T-helper 1 cell treated with Interleukin-12 subunit alpha and Interleukin-12 subunit beta and Interleukin-4 antibody, amounts not matched to agents 30 μg/mL and 1 μg/mL, for 36 hours (primary cell): Measurements from ENCODE around the gene IVNS1ABP.

Source experiments
- H3K27ac Mint-ChIP-seq: one replicate; pipeline ENCODE4 v1.8.0; 2021; ENCODE audit warnings: mild to moderate bottlenecking, mixed read lengths
- H3K27me3 Mint-ChIP-seq: one replicate; pipeline ENCODE4 v1.8.0; 2021; ENCODE audit warnings: low read depth, mixed read lengths
- H3K36me3 Mint-ChIP-seq: one replicate; pipeline ENCODE4 v1.8.0; 2021; ENCODE audit warnings: low read depth, mixed read lengths
- H3K4me1 Mint-ChIP-seq: one replicate; pipeline ENCODE4 v1.8.0; 2021; ENCODE audit warnings: low read depth, mixed read lengths
- H3K4me3 Mint-ChIP-seq: one replicate; pipeline ENCODE4 v1.8.0; 2021; ENCODE audit warnings: mild to moderate bottlenecking, moderate library complexity, mixed read lengths
- H3K9me3 Mint-ChIP-seq: one replicate; pipeline ENCODE4 v1.8.0; 2021; ENCODE audit warnings: mixed read lengths

IVNS1ABP gene

GRCh38 chr1:185293967-185294542 lies 23.0 kb downstream of the IVNS1ABP start:
- H3K4me3 Mint-ChIP-seq, result no peak overlapping the region
- H3K4me1 Mint-ChIP-seq, result peaks cover 14% of the 10 kb centered on the region
- H3K27me3 Mint-ChIP-seq, result no peaks in the 10 kb centered on the region
- H3K27ac Mint-ChIP-seq, result peak overlapping the region; percentile 15
- H3K36me3 Mint-ChIP-seq, result peaks cover 63% of the 10 kb centered on the region
- peaks cover 5% of the 10 kb centered on the region for H3K9me3 Mint-ChIP-seq

DNA sequence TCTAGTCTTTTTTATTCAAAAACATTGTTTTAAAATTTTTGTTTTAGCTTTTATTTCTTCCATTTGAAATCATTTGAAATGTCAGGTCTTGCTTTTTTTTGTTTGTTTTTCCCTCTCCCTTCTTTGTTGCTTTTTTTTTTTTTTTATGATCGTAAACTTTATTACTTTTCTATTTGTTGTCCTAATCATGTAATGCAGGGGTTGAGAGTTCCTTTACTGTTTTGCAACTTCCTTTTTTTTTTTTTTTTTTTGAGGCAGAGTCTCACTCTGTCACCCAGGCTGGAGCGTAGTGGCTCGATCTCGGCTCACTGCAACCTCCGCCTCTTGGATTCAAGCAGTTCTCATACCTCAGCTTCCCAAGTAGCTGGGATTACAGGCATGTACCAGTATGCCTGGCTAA lies 24.8 kb downstream of the IVNS1ABP start:
- Mint-ChIP-seq H3K27ac (peak overlapping the region; percentile 49), H3K4me1 (peaks cover 10% of the 10 kb centered on the region), H3K27me3 (no peaks in the 10 kb centered on the region), H3K9me3 (peaks cover 5% of the 10 kb centered on the region), H3K36me3 (peaks cover 60% of the 10 kb centered on the region), H3K4me3 (no peak overlapping the region)

GRCh38 chr1:185291652-185292051 lies 25.4 kb downstream of the IVNS1ABP start:
- peaks cover 60% of the 10 kb centered on the region for H3K36me3 Mint-ChIP-seq
- peaks cover 5% of the 10 kb centered on the region for H3K9me3 Mint-ChIP-seq
- peaks cover 10% of the 10 kb centered on the region for H3K4me1 Mint-ChIP-seq
- H3K4me3 Mint-ChIP-seq, result no peak overlapping the region
- no peak overlapping the region for H3K27ac Mint-ChIP-seq
- H3K27me3 Mint-ChIP-seq, result no peaks in the 10 kb centered on the region

GRCh38 chr1:185291159-185291558 lies 25.9 kb downstream of the IVNS1ABP start:
- Mint-ChIP-seq H3K4me1 (peaks cover 10% of the 10 kb centered on the region), H3K4me3 (no peak overlapping the region), H3K36me3 (peaks cover 56% of the 10 kb centered on the region), H3K27me3 (no peaks in the 10 kb centered on the region), H3K9me3 (peaks cover 5% of the 10 kb centered on the region), H3K27ac (peak overlapping the region; percentile 19)

DNA sequence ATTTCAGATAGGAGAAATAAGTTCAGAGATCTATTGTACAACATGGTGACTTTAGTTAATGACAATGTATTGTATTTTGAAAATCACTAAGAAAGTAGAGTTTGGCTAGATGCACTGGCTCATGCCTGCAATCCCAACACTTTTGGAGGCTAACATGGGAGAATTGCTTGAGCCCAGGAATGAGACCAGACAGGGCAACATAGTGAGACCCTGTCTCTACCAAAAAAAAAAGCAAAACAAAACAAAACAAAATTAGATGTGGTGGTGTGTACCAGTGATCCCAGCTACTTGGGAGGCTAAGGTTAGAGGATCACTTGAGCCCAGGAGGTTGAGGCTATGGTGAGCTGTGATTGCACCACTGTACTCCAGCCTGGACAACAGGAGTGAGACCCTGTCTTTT lies 27.2 kb downstream of the IVNS1ABP start:
- H3K27me3 Mint-ChIP-seq, result no peaks in the 10 kb centered on the region
- peaks cover 12% of the 10 kb centered on the region for H3K4me1 Mint-ChIP-seq
- H3K36me3 Mint-ChIP-seq, result peaks cover 44% of the 10 kb centered on the region
- H3K27ac Mint-ChIP-seq, result no peak overlapping the region
- peaks cover 5% of the 10 kb centered on the region for H3K9me3 Mint-ChIP-seq
- H3K4me3 Mint-ChIP-seq, result no peak overlapping the region

GRCh38 chr1:185288435-185288834 lies 28.6 kb downstream of the IVNS1ABP start:
- H3K36me3 Mint-ChIP-seq, result peaks cover 32% of the 10 kb centered on the region

DNA sequence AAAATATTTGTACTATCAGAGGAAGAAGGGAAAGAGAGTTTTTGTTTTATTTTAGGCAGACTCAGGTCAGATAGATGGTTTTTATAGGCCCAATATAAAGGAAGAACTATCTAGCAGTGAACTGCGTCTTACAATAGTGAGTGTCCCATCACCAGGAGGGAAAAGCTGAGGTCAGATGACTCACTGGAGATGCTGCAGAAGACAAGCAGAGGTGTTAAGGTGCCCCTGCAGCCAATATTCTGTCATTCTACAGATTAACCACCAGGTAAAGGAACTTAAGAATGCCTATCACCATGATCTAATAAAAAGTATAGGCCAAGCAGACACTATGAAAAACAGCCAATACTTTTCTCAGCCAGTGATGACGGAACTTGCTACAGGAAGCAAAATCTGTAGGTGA lies 29.6 kb downstream of the IVNS1ABP start:
- peaks cover 26% of the 10 kb centered on the region for H3K36me3 Mint-ChIP-seq
- H3K4me1 Mint-ChIP-seq, result peaks cover 14% of the 10 kb centered on the region
- no peak overlapping the region for H3K27ac Mint-ChIP-seq
- H3K9me3 Mint-ChIP-seq, result peaks cover 5% of the 10 kb centered on the region
- H3K4me3 Mint-ChIP-seq, result no peak overlapping the region
- H3K27me3 Mint-ChIP-seq, result no peaks in the 10 kb centered on the region

More at GRCh38 chr1:185288435-185288834, 28.6 kb downstream of the IVNS1ABP start:
- no peaks in the 10 kb centered on the region for H3K27me3 Mint-ChIP-seq
- peaks cover 5% of the 10 kb centered on the region for H3K9me3 Mint-ChIP-seq
- H3K27ac Mint-ChIP-seq, result peak overlapping the region; percentile 32
- H3K4me3 Mint-ChIP-seq, result no peak overlapping the region
- H3K4me1 Mint-ChIP-seq, result peaks cover 14% of the 10 kb centered on the region

DNA sequence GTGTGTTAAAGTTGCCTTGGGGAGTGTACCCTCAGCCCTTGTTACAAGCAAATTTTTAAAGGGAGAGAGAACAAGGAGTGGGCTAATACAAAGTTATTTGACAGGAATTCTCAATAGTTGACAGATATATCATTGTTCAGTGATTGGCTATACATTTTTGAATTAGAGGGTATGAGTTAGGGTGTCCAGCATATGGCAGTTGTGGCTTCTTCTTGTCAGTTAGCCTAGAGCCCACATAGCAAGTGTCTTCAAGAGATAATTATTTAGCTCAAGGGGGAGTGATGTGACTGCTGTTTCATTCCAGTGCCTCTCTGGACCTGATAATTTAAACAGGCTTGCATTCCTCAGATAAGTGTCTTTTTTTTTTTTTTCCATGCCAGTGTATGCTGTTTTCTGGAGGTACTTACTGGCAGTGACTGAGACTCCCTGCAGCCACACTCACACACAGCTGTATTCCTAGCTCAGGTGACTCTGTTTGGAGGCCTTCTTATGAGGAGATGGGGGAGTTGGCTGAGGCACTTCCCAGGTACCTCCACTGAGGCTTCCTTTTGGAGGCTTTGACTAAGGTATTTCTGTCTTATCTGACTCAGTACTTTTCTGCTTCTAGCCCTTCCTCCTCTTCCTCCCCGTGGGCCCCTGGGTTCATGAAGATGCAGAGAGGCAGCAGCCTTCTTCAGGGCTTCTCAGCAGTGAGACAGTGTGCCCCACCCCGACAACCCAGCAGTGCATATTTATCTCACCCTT lies 32.3 kb downstream of the IVNS1ABP start:
- Mint-ChIP-seq H3K36me3 (peaks cover 24% of the 10 kb centered on the region), H3K9me3 (peaks cover 4% of the 10 kb centered on the region), H3K4me3 (no peak overlapping the region), H3K4me1 (peaks cover 32% of the 10 kb centered on the region), H3K27ac (no peak overlapping the region), H3K27me3 (no peaks in the 10 kb centered on the region)

GRCh38 chr1:185284116-185284515 lies 32.9 kb downstream of the IVNS1ABP start:
- Mint-ChIP-seq H3K4me1 (peaks cover 30% of the 10 kb centered on the region), H3K9me3 (no peaks in the 10 kb centered on the region), H3K27me3 (no peaks in the 10 kb centered on the region), H3K36me3 (peaks cover 20% of the 10 kb centered on the region), H3K27ac (no peak overlapping the region), H3K4me3 (no peak overlapping the region)

DNA sequence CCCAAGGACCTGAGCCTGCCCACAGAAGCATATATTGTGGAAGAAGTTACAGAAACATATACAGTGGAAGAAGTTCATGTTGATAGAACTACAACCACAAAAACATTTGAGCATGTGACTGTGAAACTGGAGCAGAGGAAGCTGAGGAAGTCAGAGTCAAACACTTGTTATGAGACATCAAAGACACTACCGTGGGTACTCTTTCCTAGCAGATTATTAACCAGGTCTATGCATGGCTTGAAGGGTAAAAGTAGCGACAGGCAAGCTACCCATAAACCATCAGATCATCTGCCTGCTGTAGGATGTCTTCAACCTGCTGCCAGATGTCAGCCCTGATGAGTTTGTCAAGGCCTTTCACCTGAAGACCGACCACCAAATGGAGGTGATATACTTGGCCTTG lies 35.8 kb downstream of the IVNS1ABP start:
- H3K4me1 Mint-ChIP-seq, result peaks cover 27% of the 10 kb centered on the region
- peaks cover 11% of the 10 kb centered on the region for H3K36me3 Mint-ChIP-seq
- H3K27me3 Mint-ChIP-seq, result no peaks in the 10 kb centered on the region
- peak overlapping the region; percentile 56 for H3K4me3 Mint-ChIP-seq
- peak overlapping the region; percentile 84 for H3K27ac Mint-ChIP-seq
- H3K9me3 Mint-ChIP-seq, result no peaks in the 10 kb centered on the region

GRCh38 chr1:185280589-185280988 lies 36.5 kb downstream of the IVNS1ABP start:
- Mint-ChIP-seq H3K27me3 (no peaks in the 10 kb centered on the region), H3K4me1 (peaks cover 27% of the 10 kb centered on the region), H3K27ac (peak overlapping the region; percentile 4), H3K4me3 (no peak overlapping the region), H3K9me3 (no peaks in the 10 kb centered on the region), H3K36me3 (peaks cover 11% of the 10 kb centered on the region)

DNA sequence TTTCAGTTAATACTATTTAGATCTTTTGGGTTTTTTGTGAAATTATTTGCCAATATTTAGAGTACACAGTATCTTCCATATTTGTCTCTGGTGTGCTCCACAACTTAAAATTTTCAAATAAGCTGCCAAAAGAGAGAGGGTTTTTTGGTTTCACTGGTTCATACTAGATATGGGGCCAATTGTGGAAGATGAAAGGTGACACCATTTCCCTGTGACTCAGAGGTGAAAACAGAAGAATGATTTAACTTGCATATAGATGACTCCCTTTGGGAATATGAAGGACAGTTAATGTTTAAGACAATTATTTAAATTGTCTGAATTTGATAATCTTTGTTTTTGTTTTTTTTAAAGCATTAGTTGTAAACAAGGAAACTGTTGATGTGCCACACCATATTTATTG lies 37.5 kb downstream of the IVNS1ABP start:
- Mint-ChIP-seq H3K4me3 (no peak overlapping the region), H3K27ac (no peak overlapping the region), H3K27me3 (no peaks in the 10 kb centered on the region), H3K4me1 (peaks cover 23% of the 10 kb centered on the region), H3K9me3 (no peaks in the 10 kb centered on the region), H3K36me3 (peaks cover 11% of the 10 kb centered on the region)

DNA sequence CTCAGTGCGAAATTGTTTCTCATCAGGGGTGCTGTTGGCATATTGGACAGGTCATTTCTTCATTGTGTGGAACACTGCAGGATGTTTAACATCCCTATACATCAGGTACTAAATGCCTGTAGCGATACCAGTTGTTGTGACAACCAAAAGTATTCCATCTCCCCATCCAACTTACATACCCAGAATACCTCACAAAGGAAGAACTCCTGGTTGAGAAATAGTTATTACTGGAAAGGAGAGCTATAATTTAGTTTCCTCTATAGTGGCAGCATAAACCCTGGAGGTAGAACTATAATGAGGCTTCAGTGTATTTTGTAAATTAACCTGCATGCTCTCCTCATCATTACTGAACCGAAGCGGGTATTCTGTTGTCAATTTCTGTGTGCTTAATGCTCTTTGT lies 45.1 kb downstream of the IVNS1ABP start:
- Mint-ChIP-seq H3K4me1 (no peaks in the 10 kb centered on the region), H3K36me3 (peaks cover 2% of the 10 kb centered on the region), H3K9me3 (no peaks in the 10 kb centered on the region), H3K4me3 (no peak overlapping the region), H3K27ac (no peak overlapping the region), H3K27me3 (no peaks in the 10 kb centered on the region)

DNA sequence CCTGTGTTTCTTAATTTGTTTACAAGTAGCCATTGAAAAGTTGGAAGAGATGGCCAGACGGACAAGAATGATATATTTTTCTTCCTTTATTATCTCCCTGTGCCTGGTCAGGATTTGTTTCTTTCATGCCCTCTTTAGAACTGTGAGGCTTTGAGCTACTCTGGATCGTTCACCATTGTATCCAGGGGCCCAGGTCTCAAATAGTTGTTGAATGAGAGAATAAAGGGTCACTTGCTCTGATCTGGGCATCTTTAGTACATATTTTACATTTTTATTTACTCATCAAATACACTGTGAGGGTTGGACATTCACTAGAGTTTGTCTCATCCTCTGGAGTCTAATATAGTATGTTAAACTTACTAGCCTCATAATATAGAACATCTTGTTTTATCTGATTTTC lies 48.7 kb downstream of the IVNS1ABP start:
- Mint-ChIP-seq H3K9me3 (no peaks in the 10 kb centered on the region), H3K36me3 (peaks cover 3% of the 10 kb centered on the region), H3K4me3 (no peak overlapping the region), H3K4me1 (no peaks in the 10 kb centered on the region), H3K27me3 (no peaks in the 10 kb centered on the region), H3K27ac (no peak overlapping the region)

GRCh38 chr1:185267701-185268100 lies 49.3 kb downstream of the IVNS1ABP start:
- Mint-ChIP-seq H3K27ac (no peak overlapping the region), H3K36me3 (peaks cover 5% of the 10 kb centered on the region), H3K4me1 (no peaks in the 10 kb centered on the region), H3K4me3 (no peak overlapping the region), H3K27me3 (no peaks in the 10 kb centered on the region), H3K9me3 (no peaks in the 10 kb centered on the region)
